HG03135 (cell line): Measurements from ENCODE around the gene NANOS2.
A peak's percentile ranks its signal among the peaks of the same experiment; 100 is the strongest.
"Not testable (repeated sequence)": the region's sequence is repeated elsewhere in the genome, so short reads cannot be mapped to it uniquely, and the experiment has no call there.

Experiments used
- ATAC-seq: cut with Tn5 transposase; IDR thresholded peaks from one replicate; pipeline ENCODE4 v1.9.1; 2021; ENCODE audit warnings: mild to moderate bottlenecking, moderate library complexity; ENCODE audit not compliant: unreplicated experiment

The NANOS2 gene

GRCh38 chr19:45897261-45897812 is 17.2 kb downstream of the NANOS2 start:
- no peak for ATAC-seq

GRCh38 chr19:45895983-45896599 is 18.5 kb downstream of the NANOS2 start:
- not testable (repeated sequence) for ATAC-seq

- no peak for ATAC-seq
Observed at GRCh38 chr19:45895519-45895972, 19.0 kb downstream of the NANOS2 start.

- no peak for ATAC-seq
Observed at GRCh38 chr19:45890877-45891276, 23.7 kb downstream of the NANOS2 start.

GRCh38 chr19:45889210-45889885 is 25.2 kb downstream of the NANOS2 start:
- ATAC-seq = no peak

GRCh38 chr19:45887200-45887710 is 27.3 kb downstream of the NANOS2 start:
- no peak for ATAC-seq

- ATAC-seq = peak; percentile 44
Observed at GRCh38 chr19:45886427-45887199, 28.0 kb downstream of the NANOS2 start.

- ATAC-seq = peak; percentile 49
Observed at GRCh38 chr19:45885556-45886426, 28.8 kb downstream of the NANOS2 start, which contains the start of gene IRF2BP1. Gene IRF2BP1, minus strand, starts transcription at chr19:45886141. Its CDS starts 367 bp downstream, at chr19:45885774.

- peak; percentile 6 for ATAC-seq
Observed at GRCh38 chr19:45884682-45885555, 29.7 kb downstream of the NANOS2 start.

- ATAC-seq = no peak
Observed at GRCh38 chr19:45883881-45884681, 30.5 kb downstream of the NANOS2 start.

- ATAC-seq = no peak
Observed at GRCh38 chr19:45883586-45883880, 31.0 kb downstream of the NANOS2 start.

- no peak for ATAC-seq
Observed at GRCh38 chr19:45882652-45883585, 31.7 kb downstream of the NANOS2 start.

GRCh38 chr19:45881909-45882528 is 32.6 kb downstream of the NANOS2 start:
- ATAC-seq = no peak

GRCh38 chr19:45881082-45881908 is 33.3 kb downstream of the NANOS2 start:
- no peak for ATAC-seq

GRCh38 chr19:45879971-45880370 is 34.6 kb downstream of the NANOS2 start:
- ATAC-seq = no peak

- no peak for ATAC-seq
Observed at GRCh38 chr19:45879055-45879454, 35.5 kb downstream of the NANOS2 start.
